Epithelial cell of proximal tubule (primary cell): ENCODE data around the gene CEP152. TPM values are rescaled to one million over a fixed set of nuclear protein-coding genes. Genes with fewer than 3 reads are reported as not detected.

Experiments
- DNase-seq: peaks from one replicate; pipeline ENCODE4 v3.0.0-alpha.2; 2011; ENCODE audit warnings: low read depth
- H3K4me3 ChIP-seq: 2 replicates; pipeline ENCODE4 v1.5.1; 2011; ENCODE audit warnings: low read depth, mild to moderate bottlenecking, low read length
- total RNA-seq: library from RNA; depleted of rRNA; stranded (reverse); fragments of >200 nt; gene quantifications from 2 replicates; pipeline ENCODE4 v1.2.3, GENCODE V29; 2015
- TF ChIP-seq, protein P1 (sequence below): conservative IDR thresholded peaks from 2 replicates; pipeline ENCODE4 v1.5.1; 2012; ENCODE audit warnings: low read depth, mild to moderate bottlenecking, low read length

Gene CEP152
- total RNA-seq, 1 donor from 2014 or later = 14.1 TPM

DNA sequence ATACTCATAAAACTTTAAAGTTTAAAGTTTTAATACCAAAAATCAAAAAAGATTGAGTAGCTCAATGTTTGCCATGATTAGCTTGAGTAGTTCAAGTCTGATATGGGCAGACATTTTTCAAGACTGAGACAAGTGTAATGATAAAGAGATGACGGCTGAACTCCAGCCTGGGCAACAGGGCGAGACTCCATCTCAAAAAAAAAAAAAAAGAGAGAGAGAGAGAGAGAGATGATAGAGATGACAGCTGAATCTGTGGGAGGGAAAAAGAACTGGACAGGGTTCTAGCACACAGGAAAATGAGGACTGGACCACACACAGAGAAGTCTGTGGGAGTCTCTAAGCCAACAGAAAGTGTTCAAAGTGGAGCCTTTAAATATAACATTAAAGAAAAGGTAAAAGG lies 25.2 kb downstream of the CEP152 start:
- TF ChIP-seq, protein P1, sequence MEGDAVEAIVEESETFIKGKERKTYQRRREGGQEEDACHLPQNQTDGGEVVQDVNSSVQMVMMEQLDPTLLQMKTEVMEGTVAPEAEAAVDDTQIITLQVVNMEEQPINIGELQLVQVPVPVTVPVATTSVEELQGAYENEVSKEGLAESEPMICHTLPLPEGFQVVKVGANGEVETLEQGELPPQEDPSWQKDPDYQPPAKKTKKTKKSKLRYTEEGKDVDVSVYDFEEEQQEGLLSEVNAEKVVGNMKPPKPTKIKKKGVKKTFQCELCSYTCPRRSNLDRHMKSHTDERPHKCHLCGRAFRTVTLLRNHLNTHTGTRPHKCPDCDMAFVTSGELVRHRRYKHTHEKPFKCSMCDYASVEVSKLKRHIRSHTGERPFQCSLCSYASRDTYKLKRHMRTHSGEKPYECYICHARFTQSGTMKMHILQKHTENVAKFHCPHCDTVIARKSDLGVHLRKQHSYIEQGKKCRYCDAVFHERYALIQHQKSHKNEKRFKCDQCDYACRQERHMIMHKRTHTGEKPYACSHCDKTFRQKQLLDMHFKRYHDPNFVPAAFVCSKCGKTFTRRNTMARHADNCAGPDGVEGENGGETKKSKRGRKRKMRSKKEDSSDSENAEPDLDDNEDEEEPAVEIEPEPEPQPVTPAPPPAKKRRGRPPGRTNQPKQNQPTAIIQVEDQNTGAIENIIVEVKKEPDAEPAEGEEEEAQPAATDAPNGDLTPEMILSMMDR = no peak
- no peak overlapping the region for H3K4me3 ChIP-seq
- DNase-seq = no peak

- no peak overlapping the region for H3K4me3 ChIP-seq
- TF ChIP-seq, protein P1 = no peak
- no peak for DNase-seq
Measured at GRCh38 chr15:48785195-48785594, 25.7 kb downstream of the CEP152 start.

DNA sequence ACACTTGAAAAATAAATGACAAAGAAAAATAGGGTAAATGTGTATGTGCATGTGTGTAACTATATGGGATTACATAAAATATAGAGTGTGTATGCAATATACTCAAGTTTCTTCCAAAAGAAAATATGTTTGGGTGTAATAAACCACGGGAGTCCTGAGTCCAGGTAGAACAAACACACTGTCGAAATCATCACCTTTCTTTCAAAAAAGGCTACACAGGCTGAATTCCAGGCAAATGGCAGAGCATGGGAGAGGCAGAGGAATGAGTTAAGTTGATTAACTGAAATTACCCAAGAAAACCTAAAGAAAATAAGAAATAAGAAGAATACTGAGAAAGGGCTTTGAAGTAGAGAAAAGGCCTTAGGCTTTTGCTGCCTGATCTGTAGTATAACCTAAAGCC lies 26.1 kb downstream of the CEP152 start:
- TF ChIP-seq, protein P1 = no peak
- H3K4me3 ChIP-seq = no peak overlapping the region
- DNase-seq = no peak

DNA sequence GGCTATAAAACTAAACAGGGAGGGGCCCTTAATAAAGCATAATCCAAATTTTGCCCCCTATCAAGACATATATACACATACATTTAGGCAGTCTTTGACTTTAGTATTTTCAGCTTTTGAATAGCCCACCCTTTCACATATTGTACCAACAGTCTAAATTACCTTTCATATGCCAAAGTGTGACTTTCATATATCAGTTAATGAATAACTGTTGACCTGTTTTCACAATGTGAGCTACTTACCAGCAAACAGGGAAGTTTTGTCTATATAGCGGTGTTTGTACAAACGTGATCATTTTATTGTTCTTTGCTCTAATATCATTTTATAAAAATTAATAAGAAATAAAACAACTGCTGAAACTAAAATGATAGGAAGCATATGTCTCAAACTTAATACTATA lies 28.0 kb downstream of the CEP152 start:
- H3K4me3 ChIP-seq = no peak overlapping the region
- no peak for DNase-seq
- TF ChIP-seq, protein P1 = no peak

DNA sequence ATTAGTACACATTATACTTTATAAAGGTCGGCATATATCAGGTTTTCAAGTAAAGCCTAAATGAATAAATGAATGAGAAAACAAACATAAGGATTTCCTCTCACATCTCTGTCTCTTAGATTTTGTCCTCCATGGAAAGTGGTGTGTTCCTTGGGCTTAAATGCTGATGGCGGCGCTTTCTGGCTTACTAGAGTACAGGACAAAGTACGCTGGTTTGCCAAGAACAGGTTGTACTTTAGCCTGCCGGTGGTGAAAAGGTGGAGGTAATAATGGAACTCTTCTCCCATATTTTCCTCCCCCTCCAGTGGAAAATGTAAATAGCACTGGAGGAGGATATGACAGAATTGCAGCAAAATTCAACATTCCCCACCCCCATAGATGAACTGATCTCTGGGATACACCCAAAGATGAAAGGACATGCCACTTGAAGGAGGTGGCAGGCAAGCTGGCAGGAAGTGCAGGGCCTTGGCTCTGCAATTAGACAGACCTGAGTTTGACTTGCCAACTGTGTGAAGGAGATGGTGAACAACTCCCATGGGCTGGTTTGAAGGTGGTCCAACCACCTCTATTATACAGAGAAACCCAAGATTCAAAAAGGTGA lies 29.3 kb downstream of the CEP152 start:
- DNase-seq = no peak
- H3K4me3 ChIP-seq = no peak overlapping the region
- TF ChIP-seq, protein P1 = no peak

- H3K4me3 ChIP-seq = no peak overlapping the region
Measured at GRCh38 chr15:48781017-48781416, 29.9 kb downstream of the CEP152 start.

GRCh38 chr15:48778331-48778730 lies 32.5 kb downstream of the CEP152 start:
- H3K4me3 ChIP-seq = no peak overlapping the region
- TF ChIP-seq, protein P1 = no peak
- DNase-seq = no peak

More at GRCh38 chr15:48781017-48781416, 29.9 kb downstream of the CEP152 start:
- TF ChIP-seq, protein P1 = no peak
- DNase-seq = no peak
